Measurements from ENCODE around the gene OPALIN. TPM values are rescaled to one million over a fixed set of nuclear protein-coding genes. Genes with fewer than 3 reads are reported as not detected.

OPALIN gene
- total RNA-seq, 1 donor, result not detected

DNA sequence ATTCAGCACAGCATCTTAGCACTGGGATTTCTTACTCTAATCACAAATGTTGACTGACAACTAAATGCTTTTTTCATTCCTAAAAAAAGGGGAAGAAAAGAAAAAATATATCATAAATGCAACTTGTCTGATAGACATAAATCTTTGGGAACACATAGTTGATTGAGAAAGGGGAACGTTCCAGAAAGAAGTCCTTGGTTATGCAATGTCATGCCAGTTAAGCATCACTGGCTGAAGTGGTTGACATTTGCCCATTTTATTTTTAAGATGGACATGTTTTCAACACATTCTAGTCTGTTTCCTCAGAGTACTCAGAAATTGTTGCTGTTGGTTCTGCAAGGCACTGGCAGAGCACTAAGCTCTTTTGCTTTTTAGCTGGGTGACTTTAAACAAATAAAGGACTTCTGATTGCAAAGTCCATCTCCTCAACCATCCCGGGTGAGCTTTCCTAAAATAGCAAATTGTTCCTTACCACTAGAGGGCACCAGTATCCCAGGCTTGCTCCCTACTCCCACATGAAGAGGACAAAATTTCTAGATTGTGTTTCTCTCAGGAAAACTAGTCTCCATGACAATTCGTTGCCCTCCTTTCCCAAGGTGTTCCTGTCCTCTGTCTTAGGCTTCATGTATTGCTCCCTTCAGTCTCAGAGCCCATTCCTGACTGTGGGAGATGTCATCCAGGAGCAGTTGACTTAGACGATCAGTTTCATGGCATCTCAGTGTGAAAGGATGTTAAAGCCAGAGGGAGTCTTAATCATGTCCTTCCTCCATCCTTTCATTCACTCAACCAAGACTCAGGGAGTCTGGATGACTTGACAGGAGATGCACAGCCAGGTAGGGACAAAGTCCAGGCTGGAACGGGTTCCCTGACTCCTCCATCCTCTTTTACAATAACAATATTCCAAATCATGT is 23.9 kb downstream of the OPALIN start:
- TF ChIP-seq, protein P1, sequence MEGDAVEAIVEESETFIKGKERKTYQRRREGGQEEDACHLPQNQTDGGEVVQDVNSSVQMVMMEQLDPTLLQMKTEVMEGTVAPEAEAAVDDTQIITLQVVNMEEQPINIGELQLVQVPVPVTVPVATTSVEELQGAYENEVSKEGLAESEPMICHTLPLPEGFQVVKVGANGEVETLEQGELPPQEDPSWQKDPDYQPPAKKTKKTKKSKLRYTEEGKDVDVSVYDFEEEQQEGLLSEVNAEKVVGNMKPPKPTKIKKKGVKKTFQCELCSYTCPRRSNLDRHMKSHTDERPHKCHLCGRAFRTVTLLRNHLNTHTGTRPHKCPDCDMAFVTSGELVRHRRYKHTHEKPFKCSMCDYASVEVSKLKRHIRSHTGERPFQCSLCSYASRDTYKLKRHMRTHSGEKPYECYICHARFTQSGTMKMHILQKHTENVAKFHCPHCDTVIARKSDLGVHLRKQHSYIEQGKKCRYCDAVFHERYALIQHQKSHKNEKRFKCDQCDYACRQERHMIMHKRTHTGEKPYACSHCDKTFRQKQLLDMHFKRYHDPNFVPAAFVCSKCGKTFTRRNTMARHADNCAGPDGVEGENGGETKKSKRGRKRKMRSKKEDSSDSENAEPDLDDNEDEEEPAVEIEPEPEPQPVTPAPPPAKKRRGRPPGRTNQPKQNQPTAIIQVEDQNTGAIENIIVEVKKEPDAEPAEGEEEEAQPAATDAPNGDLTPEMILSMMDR (IDR thresholded peaks at IDR 0.05; ENCODE audit: extremely low read depth, low read depth, low read length), result peak; percentile 87
- H3K27ac ChIP-seq (ENCODE audit: low read depth, low read length), result no peak overlapping the region
- no peaks in the 10 kb centered on the region for H3K4me1 ChIP-seq (ENCODE audit: insufficient read depth, low read length)
- H3K79me2 ChIP-seq (ENCODE audit: insufficient read depth, low read length), result no peaks in the 10 kb centered on the region
- no peak overlapping the region for H3K4me3 ChIP-seq (ENCODE audit: insufficient read depth, low read length)
- no peaks in the 10 kb centered on the region for H4K20me1 ChIP-seq (ENCODE audit: insufficient read depth, low read length)
- no peaks in the 10 kb centered on the region for H3K9me3 ChIP-seq (ENCODE audit: low read depth, low read length)
- no peaks in the 10 kb centered on the region for H3K36me3 ChIP-seq (ENCODE audit: insufficient read depth, low read length)
- no peak overlapping the region for H3K4me2 ChIP-seq (ENCODE audit: insufficient read depth, low read length)
- H2AFZ ChIP-seq (ENCODE audit: low read length), result no peak overlapping the region
- peak; percentile 69 for DNase-seq (ENCODE audit: insufficient read length, low spot score, missing footprints)
- H3K27me3 ChIP-seq (ENCODE audit: insufficient read depth, low read length), result no peaks in the 10 kb centered on the region

DNA sequence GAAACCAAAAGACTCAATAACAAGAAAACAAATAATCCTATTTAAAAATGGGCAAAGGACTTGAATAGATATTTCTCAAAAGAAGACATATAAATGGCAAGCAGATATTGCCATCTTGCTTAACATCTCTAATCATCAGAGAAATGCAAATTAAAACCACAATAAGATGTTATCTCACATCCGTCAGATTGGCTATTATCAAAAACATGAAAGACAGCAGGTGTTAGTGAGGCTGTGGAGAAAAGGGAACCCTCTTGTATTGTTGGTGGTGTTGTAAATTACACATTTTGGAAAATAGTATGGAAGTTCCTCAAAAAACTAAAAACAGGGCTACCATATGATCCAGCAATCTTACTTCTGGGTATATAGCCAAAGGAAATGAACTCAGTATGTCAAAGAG is 25.7 kb downstream of the OPALIN start:
- no peak overlapping the region for H3K27ac ChIP-seq (ENCODE audit: low read depth, low read length)
- no peaks in the 10 kb centered on the region for H3K27me3 ChIP-seq (ENCODE audit: insufficient read depth, low read length)
- no peaks in the 10 kb centered on the region for H3K9me3 ChIP-seq (ENCODE audit: low read depth, low read length)
- no peaks in the 10 kb centered on the region for H3K36me3 ChIP-seq (ENCODE audit: insufficient read depth, low read length)
- H3K4me1 ChIP-seq (ENCODE audit: insufficient read depth, low read length), result no peaks in the 10 kb centered on the region
- DNase-seq (ENCODE audit: insufficient read length, low spot score, missing footprints), result no peak
- no peaks in the 10 kb centered on the region for H3K79me2 ChIP-seq (ENCODE audit: insufficient read depth, low read length)
- TF ChIP-seq, protein P1 (IDR thresholded peaks at IDR 0.05; ENCODE audit: extremely low read depth, low read depth, low read length), result no peak
- H2AFZ ChIP-seq (ENCODE audit: low read length), result no peak overlapping the region
- no peak overlapping the region for H3K4me2 ChIP-seq (ENCODE audit: insufficient read depth, low read length)
- H3K4me3 ChIP-seq (ENCODE audit: insufficient read depth, low read length), result no peak overlapping the region
- no peaks in the 10 kb centered on the region for H4K20me1 ChIP-seq (ENCODE audit: insufficient read depth, low read length)

DNA sequence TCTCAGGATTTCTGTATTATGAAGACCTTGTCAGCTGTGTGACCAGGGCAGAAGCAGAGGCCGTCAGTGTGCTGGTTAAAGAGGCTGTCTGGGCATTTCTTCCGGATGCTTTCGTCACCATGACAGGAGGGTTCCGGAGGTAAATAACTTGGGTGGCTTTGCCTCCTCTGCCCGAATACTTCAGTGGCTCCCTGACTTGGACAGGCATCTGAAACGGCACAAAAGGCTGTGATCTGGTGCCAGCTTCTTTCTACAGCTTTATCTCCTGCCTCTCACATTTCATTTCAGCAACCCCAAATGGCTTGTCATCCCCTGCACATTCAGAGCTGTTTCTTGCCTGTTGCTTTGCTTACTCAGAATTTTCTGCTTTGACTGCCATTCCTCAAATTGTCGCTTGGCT is 31.3 kb downstream of the OPALIN start:
- H3K27me3 ChIP-seq (ENCODE audit: insufficient read depth, low read length), result peaks cover 2% of the 10 kb centered on the region
- no peaks in the 10 kb centered on the region for H3K36me3 ChIP-seq (ENCODE audit: insufficient read depth, low read length)
- no peak overlapping the region for H2AFZ ChIP-seq (ENCODE audit: low read length)
- H3K4me3 ChIP-seq (ENCODE audit: insufficient read depth, low read length), result no peak overlapping the region
- TF ChIP-seq, protein P1 (IDR thresholded peaks at IDR 0.05; ENCODE audit: extremely low read depth, low read depth, low read length), result no peak
- H3K4me2 ChIP-seq (ENCODE audit: insufficient read depth, low read length), result no peak overlapping the region
- H3K4me1 ChIP-seq (ENCODE audit: insufficient read depth, low read length), result no peaks in the 10 kb centered on the region
- no peaks in the 10 kb centered on the region for H3K79me2 ChIP-seq (ENCODE audit: insufficient read depth, low read length)
- no peaks in the 10 kb centered on the region for H3K9me3 ChIP-seq (ENCODE audit: low read depth, low read length)
- no peak for DNase-seq (ENCODE audit: insufficient read length, low spot score, missing footprints)
- H4K20me1 ChIP-seq (ENCODE audit: insufficient read depth, low read length), result no peaks in the 10 kb centered on the region
- H3K27ac ChIP-seq (ENCODE audit: low read depth, low read length), result no peak overlapping the region

DNA sequence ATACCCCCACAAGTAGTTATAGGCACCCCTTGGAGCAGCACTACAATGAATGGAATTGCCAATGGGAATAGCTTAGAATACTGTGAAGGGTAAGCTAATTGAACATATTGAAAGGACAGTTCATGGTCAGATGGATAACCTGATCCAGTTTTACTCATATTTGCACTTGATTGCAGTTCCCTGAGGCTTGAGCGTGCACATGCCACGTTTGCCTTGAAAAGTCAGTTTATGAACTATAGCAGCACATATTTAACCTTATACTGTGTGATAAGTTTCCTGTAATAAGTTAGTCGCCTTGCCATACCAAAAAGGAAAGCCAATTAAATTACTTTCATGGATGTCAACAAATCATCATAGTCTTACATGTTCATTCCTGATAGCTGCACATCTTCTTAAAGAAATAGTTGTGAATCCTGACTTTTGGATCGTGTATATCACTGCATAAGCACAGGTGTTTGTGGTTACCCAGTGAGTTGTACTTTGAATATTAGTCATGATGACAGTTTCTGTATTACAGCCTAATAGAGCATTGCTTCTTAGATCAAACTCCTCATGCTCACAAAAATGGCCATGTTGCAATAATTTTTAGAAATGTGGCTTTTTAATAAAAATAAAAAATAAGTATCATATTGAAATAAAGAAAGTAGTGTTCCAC is 33.0 kb downstream of the OPALIN start:
- TF ChIP-seq, protein P1 (IDR thresholded peaks at IDR 0.05; ENCODE audit: extremely low read depth, low read depth, low read length), result no peak
- no peaks in the 10 kb centered on the region for H3K9me3 ChIP-seq (ENCODE audit: low read depth, low read length)
- H3K4me1 ChIP-seq (ENCODE audit: insufficient read depth, low read length), result no peaks in the 10 kb centered on the region
- no peak for DNase-seq (ENCODE audit: insufficient read length, low spot score, missing footprints)
- no peaks in the 10 kb centered on the region for H3K79me2 ChIP-seq (ENCODE audit: insufficient read depth, low read length)
- no peak overlapping the region for H3K4me2 ChIP-seq (ENCODE audit: insufficient read depth, low read length)
- peaks cover 2% of the 10 kb centered on the region for H3K27me3 ChIP-seq (ENCODE audit: insufficient read depth, low read length)
- no peaks in the 10 kb centered on the region for H3K36me3 ChIP-seq (ENCODE audit: insufficient read depth, low read length)
- no peak overlapping the region for H2AFZ ChIP-seq (ENCODE audit: low read length)
- H4K20me1 ChIP-seq (ENCODE audit: insufficient read depth, low read length), result no peaks in the 10 kb centered on the region
- no peak overlapping the region for H3K4me3 ChIP-seq (ENCODE audit: insufficient read depth, low read length)
- no peak overlapping the region for H3K27ac ChIP-seq (ENCODE audit: low read depth, low read length)
